K562 (cell line): ENCODE measurements around the gene UBE2J2. TPM values are rescaled to one million over a fixed set of nuclear protein-coding genes. Genes with fewer than 3 reads are reported as not detected.

ENCODE experiments used
- ADNP ChIP-seq: fragments of 200-800 bp; sonication (Bioruptor generic); IDR thresholded peaks from 2 replicates; pipeline ENCODE4 v1.6.1; 2016; ENCODE audit warnings: missing genetic modification characterization, missing compliant biosample characterization
- CBFA2T2 ChIP-seq: fragments of 450-650 bp; conservative IDR thresholded peaks from 2 replicates; pipeline ENCODE4 v1.6.1; 2017; ENCODE audit warnings: mild to moderate bottlenecking
- CBX3 ChIP-seq, 2 experiments: IDR thresholded peaks; 1 replicate in 1 of 2; 2 replicates in 1 of 2; pipeline ENCODE4 v1.6.1; 2012; ENCODE audit warnings: inconsistent platforms in 2 of 2, low read length in 2 of 2, borderline replicate concordance in 1 of 2, control low read depth in 1 of 2
- CEBPB ChIP-seq: fragments of 450-650 bp; IDR thresholded peaks from 2 replicates; pipeline ENCODE4 v1.6.1; 2016; ENCODE audit warnings: missing genetic modification characterization, missing compliant biosample characterization
- CEBPG ChIP-seq, 3 experiments: fragments of 200-800 bp in 1 of 3; sonication (Bioruptor generic) in 1 of 3; sonication (generic) in 1 of 3; formaldehyde crosslinking in 1 of 3; IDR thresholded peaks in 2 of 3; conservative IDR thresholded peaks in 1 of 3; 2 replicates each; pipeline versions ENCODE4 v1.6.1 to v1.8.0; 2016 to 2022; ENCODE audit warnings: missing compliant biosample characterization in 2 of 3, missing genetic modification characterization in 2 of 3, mild to moderate bottlenecking in 1 of 3, missing genetic modification reagents in 1 of 3
- CGGBP1 ChIP-seq: fragments of 250-450 bp; sonication (Bioruptor Pico); IDR thresholded peaks from 2 replicates; pipeline ENCODE4 v1.9.0; 2021; ENCODE audit warnings: mild to moderate bottlenecking
- CUX1 ChIP-seq: fragments of 200-800 bp; sonication (Bioruptor generic); IDR thresholded peaks from 2 replicates; pipeline ENCODE4 v1.6.1; 2016; ENCODE audit warnings: missing genetic modification characterization, missing compliant biosample characterization
- HLTF ChIP-seq: fragments of 450-650 bp; IDR thresholded peaks from 2 replicates; pipeline ENCODE4 v1.6.1; 2016
- MAX ChIP-seq: sonication (generic); formaldehyde crosslinking; IDR thresholded peaks from 2 replicates; pipeline ENCODE4 v1.9.0; 2022; ENCODE audit warnings: mild to moderate bottlenecking, missing genetic modification reagents
- MCM5 ChIP-seq: fragments of 450-650 bp; IDR thresholded peaks from 2 replicates; pipeline ENCODE4 v1.6.1; 2016; ENCODE audit warnings: low read depth
- MEF2D ChIP-seq: conservative IDR thresholded peaks from 2 replicates; pipeline ENCODE4 v1.6.1; 2016; ENCODE audit warnings: low read depth, missing genetic modification characterization, missing compliant biosample characterization
- NKRF ChIP-seq: fragments of 450-650 bp; IDR thresholded peaks from 2 replicates; pipeline ENCODE4 v1.6.1; 2016; ENCODE audit warnings: borderline replicate concordance
- POLR3G ChIP-seq: IDR thresholded peaks from 2 replicates; pipeline ENCODE4 v1.6.1; 2011; ENCODE audit not compliant: insufficient read length, insufficient replicate concordance; ENCODE audit errors: extremely low read depth
- RB1 ChIP-seq: fragments of 450-650 bp; IDR thresholded peaks from 2 replicates; pipeline ENCODE4 v1.6.1; 2017; ENCODE audit warnings: low read depth, mild to moderate bottlenecking
- TFAM ChIP-seq: fragments of 250-450 bp; sonication (Bioruptor Pico); conservative IDR thresholded peaks from 2 replicates; pipeline ENCODE4 v1.5.0; 2021; ENCODE audit warnings: mild to moderate bottlenecking, moderate library complexity
- ZBTB33 ChIP-seq: sonication (generic); formaldehyde crosslinking; IDR thresholded peaks from 2 replicates; pipeline ENCODE4 v1.8.1; 2023; ENCODE audit warnings: mild to moderate bottlenecking, missing genetic modification reagents
- ZNF766 ChIP-seq: fragments of 200-800 bp; sonication (Bioruptor generic); conservative IDR thresholded peaks from 2 replicates; pipeline ENCODE4 v1.6.1; 2016; ENCODE audit warnings: missing genetic modification characterization, missing compliant biosample characterization
- polyA plus RNA-seq, 8 experiments: library from polyadenylated mRNA; depleted of rRNA in 4 of 8; stranded (reverse) in 5 of 8; unstranded in 3 of 8; fragments of >200 nt; fragmentation: Nextera tagmentation in 2 of 8; fragmentation: Illumina TruSeq in 1 of 8; extraction: Ambion mirVana in 2 of 8; extraction: Trizol in 1 of 8; gene quantifications; 2 replicates each; pipeline versions ENCODE4 v1.2.1 to v1.2.3, GENCODE V29; 2011 to 2014; ENCODE audit warnings: inconsistent platforms in 1 of 8, missing spikeins in 1 of 8
- total RNA-seq, 7 experiments: library from RNA; depleted of rRNA in 6 of 7; stranded (reverse); fragments of >200 nt in 6 of 7; fragmentation: Illumina TruSeq in 2 of 7; extraction: Trizol in 2 of 7; gene quantifications; 2 replicates each; pipeline versions ENCODE4 v1.2.1 to v1.2.3, GENCODE V29; 2011 to 2021; ENCODE audit warnings: low replicate concordance in 1 of 7

UBE2J2 gene
- total and polyA plus RNA-seq, 9 of the 15 experiments (the other 6 are each of a cell fraction or from before 2014, with no cell fraction given) = 0.93 to 112 (median 75.5) TPM

- TF ChIP-seq NKRF = no peak
- no peak for TF ChIP-seq POLR3G
- no peak for TF ChIP-seq ZNF766 (CRISPR knock-in tag)
- no peak for TF ChIP-seq CUX1
- TF ChIP-seq CGGBP1 (CRISPR knock-in tag) = no peak
- TF ChIP-seq CBFA2T2 = no peak; the same call in 1 of the 2 replicates
- TF ChIP-seq CEBPB (tag) = no peak
- TF ChIP-seq HLTF = no peak
- TF ChIP-seq TFAM (CRISPR knock-in tag) = no peak
- TF ChIP-seq MAX (CRISPR knock-in tag) = peak; percentile 74
- no peak for TF ChIP-seq MEF2D (tag)
- TF ChIP-seq CEBPG (CRISPR knock-in tag; IDR thresholded peaks at IDR 0.05) = no peak
- no peak for TF ChIP-seq CEBPG (tag; conservative IDR thresholded peaks at IDR 0.05 in 1 of 2, IDR thresholded peaks at IDR 0.05 in 1 of 2)
- peak; percentile 68 for TF ChIP-seq RB1
- no peak for TF ChIP-seq ADNP (tag)
- peak; percentile 93 for TF ChIP-seq ZBTB33 (CRISPR knock-in tag)
- TF ChIP-seq MCM5 = no peak
- no peak for TF ChIP-seq CBX3 (IDR thresholded peaks at IDR 0.05; ENCODE audit: borderline replicate concordance in 1 of 2, low read length in 2 of 2)
Measured at GRCh38 chr1:1291548-1292441, 18.1 kb upstream of the UBE2J2 start (continued).
